ENCODE data around the gene PITPNB.

The PITPNB gene

GRCh38 chr22:27836181-27836580 lies 82.9 kb downstream of the PITPNB start:
- TF ChIP-seq EZH2phosphoT487 (IDR thresholded peaks at IDR 0.05; ENCODE audit: borderline replicate concordance, low read length) (no peak), CTCF (IDR thresholded peaks at IDR 0.05; ENCODE audit: low read depth, low read length, poor library complexity, severe bottlenecking) (no peak)
- Histone ChIP-seq H4K20me1 (ENCODE audit: control insufficient read depth, insufficient read depth, low read depth, low read length) (no peaks in the 10 kb centered on the region), H3K4me1 (ENCODE audit: control insufficient read depth, low read length) (no peaks in the 10 kb centered on the region), H3K4me2 (ENCODE audit: low read length) (no peak overlapping the region), H3K27ac (ENCODE audit: low read depth, low read length) (no peak overlapping the region), H3F3A (ENCODE audit: control insufficient read depth, insufficient read depth) (no peaks in the 10 kb centered on the region), H3K4me3 (ENCODE audit: low read length) (no peak overlapping the region), H3K27me3 (ENCODE audit: control insufficient read depth, low read length) (no peaks in the 10 kb centered on the region), H3K79me2 (ENCODE audit: control insufficient read depth, low read length) (no peaks in the 10 kb centered on the region), H3K9me2 (replicated peaks; ENCODE audit: control insufficient read depth, low read length) (no peaks in the 10 kb centered on the region), H3K9me3 (ENCODE audit: control insufficient read depth, insufficient read depth, low read length) (no peaks in the 10 kb centered on the region), H3K36me3 (ENCODE audit: control insufficient read depth, low read length) (no peaks in the 10 kb centered on the region)

- Histone ChIP-seq H3K79me2 (ENCODE audit: control insufficient read depth, low read length) (no peaks in the 10 kb centered on the region), H3K27me3 (ENCODE audit: control insufficient read depth, low read length) (no peaks in the 10 kb centered on the region), H3K36me3 (ENCODE audit: control insufficient read depth, low read length) (no peaks in the 10 kb centered on the region), H3K9me3 (ENCODE audit: control insufficient read depth, insufficient read depth, low read length) (no peaks in the 10 kb centered on the region), H4K20me1 (ENCODE audit: control insufficient read depth, insufficient read depth, low read depth, low read length) (no peaks in the 10 kb centered on the region), H3K4me1 (ENCODE audit: control insufficient read depth, low read length) (no peaks in the 10 kb centered on the region), H3K27ac (ENCODE audit: low read depth, low read length) (no peak overlapping the region), H3K4me3 (ENCODE audit: low read length) (no peak overlapping the region), H3F3A (ENCODE audit: control insufficient read depth, insufficient read depth) (no peaks in the 10 kb centered on the region), H3K4me2 (ENCODE audit: low read length) (no peak overlapping the region), H3K9me2 (replicated peaks; ENCODE audit: control insufficient read depth, low read length) (no peaks in the 10 kb centered on the region)
- TF ChIP-seq CTCF (IDR thresholded peaks at IDR 0.05; ENCODE audit: low read depth, low read length, poor library complexity, severe bottlenecking) (no peak), EZH2phosphoT487 (IDR thresholded peaks at IDR 0.05; ENCODE audit: borderline replicate concordance, low read length) (no peak)
Measured at GRCh38 chr22:27835446-27835845, 83.6 kb downstream of the PITPNB start.

- Histone ChIP-seq H3K9me3 (ENCODE audit: control insufficient read depth, insufficient read depth, low read length) (no peaks in the 10 kb centered on the region), H3K79me2 (ENCODE audit: control insufficient read depth, low read length) (no peaks in the 10 kb centered on the region), H3K4me1 (ENCODE audit: control insufficient read depth, low read length) (no peaks in the 10 kb centered on the region), H3K4me2 (ENCODE audit: low read length) (no peak overlapping the region), H4K20me1 (ENCODE audit: control insufficient read depth, insufficient read depth, low read depth, low read length) (no peaks in the 10 kb centered on the region), H3F3A (ENCODE audit: control insufficient read depth, insufficient read depth) (no peaks in the 10 kb centered on the region), H3K9me2 (replicated peaks; ENCODE audit: control insufficient read depth, low read length) (no peaks in the 10 kb centered on the region), H3K27ac (ENCODE audit: low read depth, low read length) (no peak overlapping the region), H3K36me3 (ENCODE audit: control insufficient read depth, low read length) (no peaks in the 10 kb centered on the region), H3K27me3 (ENCODE audit: control insufficient read depth, low read length) (no peaks in the 10 kb centered on the region), H3K4me3 (ENCODE audit: low read length) (no peak overlapping the region)
- TF ChIP-seq EZH2phosphoT487 (IDR thresholded peaks at IDR 0.05; ENCODE audit: borderline replicate concordance, low read length): no peak
- TF ChIP-seq CTCF (IDR thresholded peaks at IDR 0.05; ENCODE audit: low read depth, low read length, poor library complexity, severe bottlenecking): no peak
Measured at GRCh38 chr22:27834364-27835185, 84.5 kb downstream of the PITPNB start.
